HG02943 (cell line): ENCODE results near the gene OSBPL1A.
"Not testable (repeated sequence)": the region's sequence is repeated elsewhere in the genome, so short reads cannot be mapped to it uniquely, and the experiment has no call there.

Experiments
- ATAC-seq: cut with Tn5 transposase; IDR thresholded peaks from one replicate; pipeline ENCODE4 v1.9.1; 2021; ENCODE audit warnings: mild to moderate bottlenecking, low read depth, moderate library complexity; ENCODE audit not compliant: unreplicated experiment

Gene OSBPL1A

DNA sequence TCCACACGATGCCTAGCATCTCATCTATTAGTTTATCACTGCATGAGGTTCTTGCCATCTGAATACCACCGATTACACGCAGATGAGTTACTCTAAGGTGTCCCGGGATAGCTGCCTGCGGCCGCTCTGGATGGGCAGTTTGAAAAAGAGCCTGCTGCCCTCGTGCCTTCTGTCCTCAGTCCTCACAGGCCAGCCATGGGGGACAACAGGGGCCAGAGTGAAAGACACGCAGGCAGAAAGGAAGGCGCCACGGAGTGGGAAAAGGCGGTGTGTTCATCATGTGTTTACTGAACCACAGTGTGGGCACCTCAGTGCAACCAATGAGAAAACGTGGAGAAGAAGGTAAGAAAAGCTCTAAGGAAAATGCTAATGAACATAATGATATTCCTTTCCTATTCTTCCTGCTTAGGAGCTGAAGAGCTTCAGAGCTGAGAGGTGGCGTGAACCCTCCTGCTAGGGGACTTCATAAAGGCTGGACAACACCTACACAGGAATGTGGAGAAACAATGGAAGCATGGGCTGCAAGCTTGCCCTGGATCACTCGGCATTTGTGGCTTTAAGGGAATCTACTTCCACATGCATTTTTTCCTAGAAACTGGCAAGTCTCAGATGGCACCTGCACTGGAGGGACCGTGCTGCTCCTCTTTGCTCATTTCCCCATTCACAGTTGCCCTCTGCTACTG, 207.8 kb downstream of the OSBPL1A start:
- ATAC-seq = no peak

DNA sequence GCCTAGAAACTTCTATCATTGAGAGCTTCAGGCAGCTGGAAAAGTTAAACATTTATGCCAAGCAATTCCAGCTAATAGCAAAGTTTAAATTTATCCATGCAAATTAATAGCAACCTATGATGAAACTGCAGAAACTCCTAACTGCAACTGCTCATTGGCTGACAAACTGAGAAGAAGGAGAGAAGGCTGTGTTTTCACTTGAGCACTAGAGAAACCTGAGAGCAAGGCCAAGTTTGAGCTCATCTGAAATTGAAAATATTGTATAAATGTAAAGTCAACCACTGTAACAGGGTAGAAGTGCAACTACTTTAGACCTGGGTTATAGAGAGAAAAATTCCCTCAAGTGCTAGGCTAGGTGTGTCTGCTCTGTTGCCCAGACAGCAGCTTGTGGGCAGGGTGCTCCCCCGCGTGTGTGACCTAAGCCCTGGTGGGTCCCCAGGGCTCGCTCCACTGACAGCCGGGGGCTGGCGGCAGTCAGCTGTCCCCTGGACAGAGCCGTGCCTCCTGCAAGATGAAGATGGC, 208.6 kb downstream of the OSBPL1A start:
- no peak for ATAC-seq

DNA sequence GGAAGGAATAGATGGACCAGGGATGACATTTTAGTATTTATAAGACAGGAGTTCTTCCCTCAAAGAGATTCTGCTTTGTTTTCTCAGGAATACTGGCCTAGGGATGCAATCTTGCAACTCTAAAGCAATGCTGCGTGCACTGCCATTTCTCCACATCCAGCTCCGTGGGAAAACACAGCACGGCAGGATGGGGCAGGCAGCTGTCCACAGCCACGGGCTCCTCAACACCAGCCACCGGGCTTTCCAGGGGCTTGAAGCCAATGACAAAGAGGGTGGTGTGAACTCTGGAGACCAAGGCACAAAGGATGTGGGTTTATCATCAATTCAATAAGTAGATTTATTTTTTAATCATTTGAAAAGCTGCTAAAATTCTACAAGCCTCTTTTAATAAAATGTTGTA, 209.5 kb downstream of the OSBPL1A start:
- no peak for ATAC-seq

DNA sequence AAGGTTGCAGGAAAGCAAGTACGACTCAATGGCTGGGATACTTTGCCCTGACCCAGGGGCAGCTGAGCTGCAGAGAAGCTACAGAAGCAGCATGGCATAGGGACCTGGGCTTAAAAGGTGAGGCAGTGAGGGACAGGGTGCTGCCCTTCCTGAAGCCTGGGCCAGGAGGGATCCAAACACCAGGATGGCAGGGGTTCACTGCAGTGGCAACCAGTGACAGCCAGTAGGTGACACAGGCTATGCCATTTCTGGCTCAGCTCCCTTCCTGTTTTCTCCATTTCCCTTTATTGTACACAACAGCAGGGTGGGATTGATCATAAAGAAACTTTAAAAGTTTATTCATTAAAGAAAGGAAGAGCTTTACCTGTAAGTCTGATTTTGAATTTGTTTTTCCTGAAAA, 209.9 kb downstream of the OSBPL1A start:
- ATAC-seq = no peak

DNA sequence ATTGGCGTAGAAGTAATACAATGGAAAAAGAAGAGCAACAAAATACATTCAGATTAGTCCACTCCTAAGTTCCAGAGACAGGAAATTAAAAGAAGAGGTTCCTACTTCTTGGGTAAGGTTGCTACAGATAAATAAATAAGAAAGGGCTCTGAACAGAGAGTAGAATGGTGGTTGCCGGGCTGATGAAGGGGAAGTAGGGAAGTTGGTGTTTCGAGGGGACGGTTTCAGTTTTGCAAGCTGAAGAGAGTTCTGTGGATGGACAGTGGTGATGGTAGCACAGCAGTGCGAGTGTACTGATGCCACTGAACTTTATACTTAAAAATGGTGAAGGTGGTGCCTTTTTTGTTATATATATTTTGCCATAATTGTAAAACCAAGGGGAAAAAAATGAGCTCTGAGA, 210.6 kb downstream of the OSBPL1A start:
- no peak for ATAC-seq

DNA sequence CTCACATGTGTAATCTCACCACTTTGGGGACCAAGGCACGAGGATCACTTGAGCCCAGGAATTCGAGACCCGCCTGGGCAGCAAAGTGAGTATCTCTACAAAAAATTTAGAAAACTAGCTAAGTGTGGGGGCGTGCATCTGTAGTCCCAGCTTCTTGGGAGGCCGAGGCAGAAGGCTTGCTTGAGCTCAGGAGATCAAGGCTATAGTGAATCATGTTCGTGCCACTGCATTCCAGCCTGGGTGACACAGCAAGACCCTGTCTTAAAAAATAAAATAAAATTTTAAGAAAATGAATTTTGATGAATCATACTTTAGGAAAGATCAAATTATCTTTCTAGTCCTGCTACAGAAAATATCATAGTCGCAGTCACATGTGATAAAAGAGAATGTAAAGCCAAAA, 211.8 kb downstream of the OSBPL1A start:
- ATAC-seq = no peak

DNA sequence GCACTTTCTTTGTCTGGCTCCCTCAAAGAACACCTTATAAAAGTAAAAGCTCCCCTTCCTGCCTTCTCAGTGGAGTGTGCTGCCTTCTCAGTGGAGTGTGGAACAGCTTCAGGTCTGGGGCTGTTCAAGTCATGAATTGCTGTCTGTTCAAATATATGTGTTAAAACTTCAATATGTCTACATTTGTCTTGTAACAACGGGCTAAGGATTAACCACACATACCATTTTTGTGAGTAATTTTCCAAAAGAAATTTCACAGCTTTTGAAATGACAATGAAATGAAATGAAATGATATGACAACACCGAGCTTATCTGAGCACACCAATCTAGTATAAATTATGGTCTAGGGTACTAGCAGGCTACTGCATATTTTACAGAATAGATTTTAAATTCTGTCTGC, 215.8 kb downstream of the OSBPL1A start:
- ATAC-seq = no peak

DNA sequence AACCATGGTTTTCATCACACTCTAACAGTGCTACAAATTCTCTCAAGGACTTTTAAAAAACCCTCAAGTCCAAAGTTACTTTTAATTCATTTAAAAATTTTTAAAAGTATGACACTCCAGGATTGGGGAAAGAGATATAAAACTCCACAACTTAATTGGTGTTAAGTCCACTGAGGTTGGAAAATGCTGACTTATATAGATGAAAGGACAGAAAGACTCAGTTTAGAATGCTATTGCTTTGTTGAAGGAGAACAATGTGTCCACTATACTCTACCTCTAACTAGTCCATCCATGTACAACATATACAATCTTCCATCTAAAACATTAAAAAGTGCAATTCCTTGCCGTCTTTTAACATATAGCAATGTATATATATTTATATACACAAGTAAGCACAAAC, 217.6 kb downstream of the OSBPL1A start:
- ATAC-seq = no peak

DNA sequence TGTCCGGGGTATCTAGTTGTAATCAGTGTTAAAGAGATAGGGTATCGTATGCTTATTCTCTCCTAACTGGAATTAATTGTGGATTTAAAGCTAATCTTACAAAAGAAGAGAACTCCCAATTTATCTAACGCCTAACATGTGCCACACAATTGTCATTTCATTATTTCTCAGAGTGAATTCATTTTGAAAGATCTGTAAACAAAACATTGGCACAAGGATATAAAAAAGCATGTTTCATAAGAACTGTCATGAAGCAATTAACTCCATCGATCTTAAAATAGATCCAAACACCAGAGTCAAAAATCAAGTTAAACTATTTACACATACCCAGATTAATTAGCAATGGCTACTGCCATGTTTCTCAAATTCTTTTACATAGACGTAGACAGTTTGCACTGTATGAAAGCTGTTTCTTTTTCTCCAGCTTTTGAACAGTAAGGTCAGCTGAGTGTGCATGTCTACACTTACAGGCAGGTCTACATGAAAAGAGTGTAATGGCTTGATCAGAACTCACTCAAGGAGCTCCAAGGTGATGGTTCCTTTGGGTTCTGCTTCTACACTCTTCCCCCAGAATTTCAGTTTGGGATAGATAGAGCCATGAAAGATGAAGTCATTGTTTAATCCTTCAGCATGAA, 220.0 kb downstream of the OSBPL1A start:
- no peak for ATAC-seq

DNA sequence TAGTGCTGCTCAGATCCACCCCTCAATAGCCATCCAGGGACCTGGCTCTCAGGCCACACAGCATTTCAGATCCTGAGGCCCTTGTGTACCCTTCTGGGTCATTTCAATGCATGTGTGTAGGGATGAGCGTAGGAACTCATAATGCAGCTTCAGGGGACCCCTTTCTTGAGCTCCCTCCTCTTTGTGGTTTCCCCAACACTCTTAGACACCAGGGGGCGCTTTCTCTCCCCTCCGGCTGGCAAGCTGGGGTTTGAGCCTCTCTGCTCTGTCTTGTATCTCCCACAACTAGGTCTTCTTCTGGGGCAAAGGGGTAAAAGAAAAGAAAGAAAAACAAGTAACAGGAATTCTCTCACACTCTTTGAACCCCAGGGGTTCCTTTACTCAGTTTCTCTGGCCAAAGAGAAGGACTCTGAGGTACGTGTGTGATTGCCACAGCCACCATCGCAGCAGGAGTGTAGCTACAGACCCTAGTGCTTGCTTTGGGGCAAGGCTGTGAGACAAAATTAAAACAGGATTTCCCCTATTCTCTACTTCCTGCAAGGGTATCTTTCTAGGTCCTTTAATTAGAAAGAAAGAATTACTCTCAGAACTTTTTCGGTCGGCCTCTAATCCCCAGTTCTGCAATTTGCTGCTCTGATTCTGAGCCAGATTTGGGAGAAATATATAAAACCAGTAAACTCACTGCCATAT, 220.8 kb downstream of the OSBPL1A start:
- ATAC-seq = peak; percentile 79

DNA sequence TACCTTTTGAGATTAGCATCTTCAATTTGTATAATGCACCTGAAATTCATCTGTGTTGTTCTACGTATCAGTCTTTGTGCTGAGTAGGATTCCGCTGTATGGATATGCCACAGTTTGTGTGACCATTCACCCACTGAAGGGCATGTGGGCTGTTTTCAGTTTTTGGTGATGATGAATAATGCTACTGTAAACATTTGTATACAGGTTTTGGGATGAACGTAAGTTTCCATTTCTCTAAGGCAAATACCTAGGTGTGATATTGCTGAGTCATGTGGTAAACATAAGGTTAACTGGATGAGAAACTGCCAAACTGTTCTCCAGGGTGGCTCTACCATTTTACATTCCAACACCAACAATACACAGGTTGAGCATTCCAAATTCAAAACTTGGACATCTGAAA, 223.6 kb downstream of the OSBPL1A start:
- no peak for ATAC-seq

DNA sequence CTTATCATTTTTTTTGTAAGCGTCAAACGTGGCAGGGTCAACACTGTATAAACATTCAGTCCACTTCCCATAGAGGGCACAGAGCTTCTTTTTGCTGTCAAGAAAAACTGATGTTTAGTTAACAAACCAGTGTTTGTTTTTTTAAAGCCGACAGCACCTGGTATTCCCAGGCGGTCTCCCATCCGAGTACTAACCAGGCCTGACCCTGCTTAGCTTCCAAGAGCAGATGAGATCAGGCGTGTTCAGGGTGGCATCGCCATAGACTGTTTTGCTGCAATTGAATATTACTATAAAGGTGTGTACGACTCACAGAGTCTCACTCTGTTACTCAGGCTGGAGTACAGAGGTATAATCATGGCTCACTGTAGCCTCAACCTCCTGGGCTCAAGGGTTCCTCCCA, 227.3 kb downstream of the OSBPL1A start:
- ATAC-seq = no peak

DNA sequence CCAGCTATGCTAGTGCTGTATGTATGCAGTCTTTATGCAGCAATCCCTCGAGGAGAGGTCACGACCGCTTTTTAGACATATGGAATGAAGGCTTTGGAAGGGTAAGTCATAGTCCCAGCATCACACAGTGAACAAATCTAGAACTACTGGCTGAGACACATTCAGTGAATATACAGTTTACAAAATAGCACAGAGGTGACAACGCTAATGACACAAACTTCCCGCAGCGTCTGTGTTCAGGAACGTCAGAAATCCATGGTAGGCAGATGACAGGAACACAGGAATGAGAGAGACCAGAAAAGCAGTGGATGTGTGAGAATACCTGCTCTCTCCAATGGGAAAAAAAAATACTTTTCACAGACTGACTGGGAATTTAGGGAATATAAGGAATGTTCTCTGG, 229.1 kb downstream of the OSBPL1A start:
- ATAC-seq = no peak

DNA sequence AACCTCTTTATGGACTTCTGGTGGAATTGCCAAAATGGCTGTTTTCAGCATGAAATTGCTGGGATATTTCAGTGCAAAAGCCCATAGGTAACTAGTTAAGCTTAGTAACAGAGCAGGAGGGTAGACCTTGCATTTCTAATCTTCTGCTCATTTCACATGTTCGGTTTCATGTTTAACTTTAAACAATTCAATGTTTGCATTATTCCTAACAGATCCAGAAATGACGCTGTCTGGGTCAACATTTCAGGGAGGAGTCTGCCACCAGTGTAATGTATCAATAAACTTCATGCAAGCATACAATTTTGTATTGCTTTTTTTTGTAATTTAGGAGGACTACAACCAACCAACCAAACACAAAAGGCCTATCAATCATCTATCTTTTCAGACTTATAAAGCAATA, 236.3 kb downstream of the OSBPL1A start:
- no peak for ATAC-seq

DNA sequence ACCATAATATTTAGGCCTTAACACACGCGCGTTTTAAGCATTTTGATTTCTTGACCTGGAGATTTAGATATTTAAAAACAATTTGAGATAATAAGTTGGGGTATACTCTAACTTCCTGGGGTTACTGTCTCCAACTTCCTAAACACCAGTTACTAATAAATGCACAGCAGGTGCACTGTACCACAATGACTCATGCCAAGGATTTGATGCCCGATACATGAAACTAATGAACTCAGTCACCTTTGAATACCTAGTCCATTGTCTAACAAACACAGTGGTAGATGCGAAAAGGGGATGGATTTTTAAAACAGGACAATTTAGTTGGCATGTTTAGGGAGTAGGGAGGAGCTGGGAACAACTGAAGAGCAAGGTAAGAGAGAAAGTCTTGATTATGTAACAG, 237.5 kb downstream of the OSBPL1A start:
- no peak for ATAC-seq

DNA sequence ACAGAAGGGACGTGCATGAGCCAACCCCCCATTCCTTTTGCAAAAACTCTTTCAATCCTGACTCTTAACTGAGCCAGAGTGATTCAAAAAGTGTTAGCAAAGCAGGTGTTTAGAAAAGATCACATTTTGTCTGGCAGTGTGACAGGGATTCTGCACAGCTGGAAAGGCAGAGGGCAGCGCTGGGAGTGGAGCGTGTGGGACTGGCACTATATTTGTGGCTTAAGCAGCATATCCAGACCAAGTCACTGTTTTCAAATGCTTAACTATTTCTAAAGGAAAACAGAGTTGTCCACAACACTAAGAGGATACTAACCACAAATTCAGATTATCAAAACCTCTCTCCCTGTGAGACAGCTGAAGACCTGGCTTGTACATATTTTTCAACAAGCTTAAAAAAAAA, 239.8 kb downstream of the OSBPL1A start:
- ATAC-seq = no peak

DNA sequence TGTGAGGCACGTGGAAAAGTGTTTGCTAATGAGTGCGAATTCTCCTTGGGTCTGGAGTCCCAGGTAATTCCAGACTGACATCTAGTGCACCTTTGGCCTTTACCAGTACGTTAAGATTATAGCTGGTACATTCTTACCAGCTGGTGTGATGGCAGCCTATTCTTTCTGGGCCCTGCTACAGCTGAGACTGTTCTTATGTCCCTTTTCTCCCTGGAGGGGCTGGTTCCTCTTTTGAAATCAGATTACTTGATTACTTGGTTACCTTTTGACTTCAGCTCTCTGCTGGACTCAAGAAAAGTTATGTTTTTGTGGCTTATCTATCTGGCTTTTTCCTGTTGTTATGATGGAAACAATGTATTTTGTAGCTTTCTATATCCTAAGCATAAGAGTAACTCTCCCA, 244.2 kb downstream of the OSBPL1A start:
- ATAC-seq = no peak

DNA sequence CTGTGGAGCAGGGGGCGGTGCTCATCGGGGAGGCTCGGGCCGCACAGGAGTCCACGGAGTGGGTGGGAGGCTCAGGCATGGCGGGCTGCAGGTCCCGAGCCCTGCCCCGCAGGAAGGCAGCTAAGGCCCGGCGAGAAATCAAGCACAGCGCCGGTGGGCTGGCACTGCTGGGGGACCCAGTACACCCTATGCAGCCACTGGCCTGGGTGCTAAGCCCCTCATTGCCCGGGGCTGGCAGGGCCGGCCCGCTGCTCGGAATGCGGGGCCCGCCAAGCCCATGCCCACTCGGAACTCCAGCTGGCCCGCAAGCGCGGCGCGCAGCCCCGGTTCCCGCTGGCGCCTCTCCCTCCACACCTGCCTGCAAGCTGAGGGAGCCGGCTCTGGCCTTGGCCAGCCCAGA, 248.0 kb downstream of the OSBPL1A start:
- not testable (repeated sequence) for ATAC-seq

DNA sequence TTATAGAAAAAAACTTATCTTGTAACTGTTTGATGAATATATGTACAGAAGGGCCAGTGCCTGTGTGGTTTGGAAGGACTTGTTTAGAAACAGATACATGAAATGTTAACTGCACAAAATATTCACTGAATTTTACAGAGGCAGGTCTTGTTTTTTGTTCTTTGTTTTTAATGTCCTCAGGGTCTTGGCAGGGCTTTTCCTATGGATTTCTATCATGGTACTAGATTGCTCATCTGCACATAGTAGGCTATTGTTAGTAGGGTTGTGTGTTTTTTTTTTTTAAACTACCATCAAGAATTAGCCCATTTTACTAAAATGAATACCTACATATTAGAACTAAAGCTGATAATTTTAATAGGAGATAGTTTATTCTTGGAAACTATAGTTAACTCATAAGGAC, 255.2 kb downstream of the OSBPL1A start:
- no peak for ATAC-seq

DNA sequence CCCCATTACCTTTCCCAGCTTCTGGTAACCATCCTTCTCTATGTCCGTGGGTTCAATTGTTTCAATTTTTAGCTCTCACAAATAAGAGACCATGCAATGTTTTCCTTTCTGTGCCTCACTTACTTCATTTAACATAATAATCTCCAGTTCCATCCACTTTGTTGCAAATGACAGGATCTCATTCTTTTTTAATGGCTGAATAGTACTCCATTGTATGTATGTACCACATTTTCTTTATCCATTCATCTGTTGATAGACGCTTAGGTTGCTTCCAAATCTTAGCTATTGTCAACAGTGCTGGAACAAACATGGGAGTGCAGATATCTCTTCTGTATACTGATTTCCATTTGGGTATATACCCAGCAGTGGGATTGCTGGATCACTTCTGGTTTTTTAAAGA, 256.9 kb downstream of the OSBPL1A start:
- ATAC-seq = no peak

DNA sequence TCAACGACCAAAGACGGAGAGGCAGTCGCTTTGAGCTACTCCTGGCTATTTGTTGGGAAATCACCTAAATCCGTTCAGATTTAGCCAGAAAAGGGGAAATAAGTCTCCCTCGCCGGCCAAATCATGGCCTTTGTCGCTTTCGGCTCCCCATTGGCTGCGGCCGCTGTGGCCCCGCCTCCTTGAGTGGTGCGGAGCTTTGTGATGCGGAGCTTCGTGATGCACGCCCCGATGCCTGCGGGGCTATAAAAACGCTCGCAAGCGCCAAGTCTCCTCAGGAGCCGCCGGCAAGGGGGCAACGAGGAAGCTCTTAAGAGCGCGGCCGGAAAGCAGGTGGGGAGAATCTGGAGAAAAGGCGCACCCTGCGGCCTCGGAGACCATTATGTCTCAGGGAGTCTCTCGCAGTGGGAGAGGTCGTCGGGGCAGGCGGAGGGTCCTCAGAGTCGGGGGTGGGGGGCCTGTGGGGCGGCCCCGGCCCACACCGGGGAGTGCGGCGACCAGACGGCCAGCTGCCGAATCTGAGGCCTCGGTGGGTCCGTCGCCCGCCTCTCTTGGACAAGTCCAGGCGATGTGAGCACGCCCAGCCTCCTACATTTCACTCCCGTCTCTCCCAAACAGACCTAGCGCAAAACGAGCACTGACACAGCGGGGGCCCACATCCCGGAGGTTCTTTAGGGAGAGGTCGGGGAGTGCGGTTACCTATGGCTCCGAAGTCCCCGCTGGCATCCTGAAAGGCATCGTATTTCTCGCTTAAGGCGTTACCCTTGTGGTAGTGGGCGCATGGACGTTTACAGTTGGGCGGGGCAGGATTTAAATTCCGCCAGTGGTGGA, 258.6 kb downstream of the OSBPL1A start, which contains the start of gene CABYR:
Gene CABYR, plus strand, starts transcription at position 274 of the 828 bp plus-strand sequence. CDS start 4,053 bp downstream, outside the sequence.
- ATAC-seq = peak; percentile 95
